GM18909 (cell line): ENCODE measurements around the gene NCAPG2.

Experiments
- ATAC-seq: cut with Tn5 transposase; IDR thresholded peaks from one replicate; pipeline ENCODE4 v1.9.1; 2021; ENCODE audit warnings: mild to moderate bottlenecking; ENCODE audit not compliant: unreplicated experiment, poor library complexity

The NCAPG2 gene, protein sequence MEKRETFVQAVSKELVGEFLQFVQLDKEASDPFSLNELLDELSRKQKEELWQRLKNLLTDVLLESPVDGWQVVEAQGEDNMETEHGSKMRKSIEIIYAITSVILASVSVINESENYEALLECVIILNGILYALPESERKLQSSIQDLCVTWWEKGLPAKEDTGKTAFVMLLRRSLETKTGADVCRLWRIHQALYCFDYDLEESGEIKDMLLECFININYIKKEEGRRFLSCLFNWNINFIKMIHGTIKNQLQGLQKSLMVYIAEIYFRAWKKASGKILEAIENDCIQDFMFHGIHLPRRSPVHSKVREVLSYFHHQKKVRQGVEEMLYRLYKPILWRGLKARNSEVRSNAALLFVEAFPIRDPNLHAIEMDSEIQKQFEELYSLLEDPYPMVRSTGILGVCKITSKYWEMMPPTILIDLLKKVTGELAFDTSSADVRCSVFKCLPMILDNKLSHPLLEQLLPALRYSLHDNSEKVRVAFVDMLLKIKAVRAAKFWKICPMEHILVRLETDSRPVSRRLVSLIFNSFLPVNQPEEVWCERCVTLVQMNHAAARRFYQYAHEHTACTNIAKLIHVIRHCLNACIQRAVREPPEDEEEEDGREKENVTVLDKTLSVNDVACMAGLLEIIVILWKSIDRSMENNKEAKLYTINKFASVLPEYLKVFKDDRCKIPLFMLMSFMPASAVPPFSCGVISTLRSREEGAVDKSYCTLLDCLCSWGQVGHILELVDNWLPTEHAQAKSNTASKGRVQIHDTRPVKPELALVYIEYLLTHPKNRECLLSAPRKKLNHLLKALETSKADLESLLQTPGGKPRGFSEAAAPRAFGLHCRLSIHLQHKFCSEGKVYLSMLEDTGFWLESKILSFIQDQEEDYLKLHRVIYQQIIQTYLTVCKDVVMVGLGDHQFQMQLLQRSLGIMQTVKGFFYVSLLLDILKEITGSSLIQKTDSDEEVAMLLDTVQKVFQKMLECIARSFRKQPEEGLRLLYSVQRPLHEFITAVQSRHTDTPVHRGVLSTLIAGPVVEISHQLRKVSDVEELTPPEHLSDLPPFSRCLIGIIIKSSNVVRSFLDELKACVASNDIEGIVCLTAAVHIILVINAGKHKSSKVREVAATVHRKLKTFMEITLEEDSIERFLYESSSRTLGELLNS

GRCh38 chr7:158704524-158705233 lies at the start of gene NCAPG2:
NCAPG2 (minus strand) TSS chr7:158704804; CDS start chr7:158701899, 2,905 bp downstream.
- ATAC-seq: peak; percentile 98

- no peak for ATAC-seq
These were observed 49.3 kb upstream of the NCAPG2 start for GRCh38 chr7:158753900-158754299.

DNA sequence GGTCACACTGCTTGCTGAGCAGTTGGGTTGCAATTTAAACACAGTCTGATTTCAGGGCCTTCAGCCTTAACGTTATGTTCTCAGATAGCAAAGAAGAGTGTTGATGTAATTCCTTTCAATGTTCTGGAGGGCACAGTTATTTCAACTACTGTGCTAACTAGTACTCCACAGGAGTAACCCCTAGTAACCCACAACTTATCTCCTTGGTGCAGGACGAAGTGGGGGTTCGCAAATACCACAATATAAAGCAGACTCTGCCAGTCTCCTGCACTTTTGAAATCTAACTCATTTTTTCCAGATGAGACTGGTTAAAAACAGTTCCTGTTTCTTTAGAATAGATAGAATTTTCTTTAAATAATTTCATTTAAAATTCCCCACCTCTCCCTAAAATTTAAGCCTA lies 47.1 kb upstream of the NCAPG2 start:
- no peak for ATAC-seq

DNA sequence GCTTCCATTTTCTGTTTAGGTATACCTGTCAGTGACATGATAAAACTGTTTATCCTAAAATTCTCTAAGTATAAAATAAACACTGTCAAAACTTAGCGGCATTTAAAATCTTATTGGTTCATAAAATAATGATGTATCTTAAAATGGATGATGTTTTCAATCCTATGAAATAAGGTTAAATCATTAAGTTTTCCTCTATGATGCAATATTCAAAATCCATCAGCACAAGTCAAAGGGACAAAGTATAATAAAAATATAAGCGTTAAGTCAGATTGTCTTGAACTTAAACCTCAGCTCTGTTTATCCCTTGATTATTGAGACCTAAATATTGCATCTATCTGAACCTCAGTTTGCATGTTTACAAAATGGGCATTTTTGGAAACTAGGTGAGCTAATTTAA lies 46.6 kb upstream of the NCAPG2 start:
- ATAC-seq: no peak

DNA sequence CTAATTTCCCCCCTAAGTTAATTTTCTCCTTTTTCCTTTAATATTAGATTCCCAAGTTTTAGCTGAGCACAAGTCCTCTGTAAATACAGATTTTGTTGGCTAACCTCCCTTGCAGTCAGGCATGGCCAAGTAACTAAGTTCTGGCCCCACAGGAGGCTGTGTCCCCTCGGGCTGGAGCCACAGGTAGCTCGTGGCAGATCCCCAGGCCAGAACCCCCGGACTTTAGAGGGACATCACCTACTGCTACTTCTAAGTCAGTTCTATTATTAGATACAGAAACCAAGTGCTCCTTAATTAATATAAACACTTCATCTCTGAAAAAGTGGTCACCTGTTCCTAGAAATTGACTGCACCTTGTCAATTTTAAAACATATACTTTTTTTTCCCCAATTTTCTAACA lies 46.1 kb upstream of the NCAPG2 start:
- ATAC-seq: no peak

GRCh38 chr7:158749396-158749795 lies 44.8 kb upstream of the NCAPG2 start:
- no peak for ATAC-seq

DNA sequence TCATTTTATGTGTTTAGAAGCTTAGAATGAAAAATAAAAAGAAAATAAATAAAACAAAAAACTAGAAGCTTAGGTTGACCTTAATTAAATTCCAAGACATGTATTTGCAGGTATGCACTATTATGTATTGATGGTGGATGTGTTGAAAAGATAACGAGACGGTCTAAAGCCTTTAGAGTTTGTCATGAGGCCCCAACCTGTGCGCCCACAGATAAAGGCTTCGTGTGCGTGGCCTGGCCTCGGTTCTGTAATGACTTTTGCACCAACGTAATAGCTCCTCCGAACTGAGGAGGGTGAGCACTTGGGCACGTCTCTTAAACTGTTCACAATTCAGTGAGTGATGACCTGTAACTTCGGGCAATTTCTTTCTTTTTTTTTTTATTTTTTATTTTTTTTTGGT lies 43.7 kb upstream of the NCAPG2 start:
- ATAC-seq: no peak

- no peak for ATAC-seq
These were observed 42.8 kb upstream of the NCAPG2 start for GRCh38 chr7:158747408-158747807.

DNA sequence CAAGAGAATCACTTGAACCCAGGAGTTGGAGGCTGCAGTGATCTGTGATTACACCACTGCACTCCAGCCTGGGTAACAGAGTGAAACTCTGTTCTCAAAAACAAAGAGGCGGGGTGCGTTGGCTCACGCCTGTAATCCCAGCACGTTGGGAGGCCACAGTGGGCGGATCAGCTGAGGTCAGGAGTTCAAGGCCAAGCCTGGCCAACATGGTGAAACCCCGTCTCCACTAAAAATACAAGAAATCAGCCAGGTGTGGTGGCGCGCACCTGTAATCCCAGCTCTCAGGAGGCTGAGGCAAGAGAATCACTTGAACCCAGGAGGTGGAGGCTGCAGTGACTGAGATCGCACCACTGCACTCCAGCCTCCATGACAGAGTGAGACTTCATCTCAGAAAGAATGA lies 42.4 kb upstream of the NCAPG2 start:
- no peak for ATAC-seq

GRCh38 chr7:158745057-158745715 lies 40.6 kb upstream of the NCAPG2 start:
- ATAC-seq: no peak

DNA sequence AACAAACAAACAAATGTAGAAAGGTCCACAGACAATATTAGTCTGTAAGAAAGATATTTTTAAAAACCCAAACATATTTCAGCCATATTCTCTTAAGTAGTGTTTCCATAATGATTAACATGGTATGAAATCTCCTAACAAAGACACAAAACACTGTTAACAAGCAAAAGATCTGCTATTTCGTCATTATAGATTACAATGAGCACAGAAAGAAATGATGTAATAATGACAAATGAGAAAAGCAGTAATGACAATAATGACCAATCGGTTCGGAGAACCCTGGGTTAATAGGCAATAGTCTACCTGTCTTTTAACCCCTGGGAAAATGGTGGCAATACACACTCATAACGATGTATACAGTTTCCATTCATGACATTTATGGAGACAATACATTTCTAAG lies 39.5 kb upstream of the NCAPG2 start:
- ATAC-seq: no peak

DNA sequence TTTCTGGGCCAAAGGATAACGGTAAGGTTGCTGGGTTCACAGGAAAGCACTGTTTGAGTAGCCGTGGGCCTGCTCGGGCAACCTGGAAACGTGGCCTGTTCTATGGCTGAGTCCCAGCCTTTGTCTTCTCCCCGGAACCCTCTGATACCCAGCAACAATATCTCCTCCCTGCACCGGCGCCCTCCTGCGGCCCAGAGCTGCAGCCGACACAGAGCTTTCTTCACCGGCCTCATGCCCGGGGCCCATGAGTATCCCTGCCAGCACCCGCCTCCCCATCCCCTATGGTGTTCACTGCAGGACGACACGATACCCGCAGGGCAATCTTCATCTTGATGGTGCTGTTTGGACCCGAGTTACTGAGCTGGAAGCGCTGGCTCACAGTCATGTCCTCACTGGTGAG lies 38.6 kb upstream of the NCAPG2 start:
- ATAC-seq: no peak

DNA sequence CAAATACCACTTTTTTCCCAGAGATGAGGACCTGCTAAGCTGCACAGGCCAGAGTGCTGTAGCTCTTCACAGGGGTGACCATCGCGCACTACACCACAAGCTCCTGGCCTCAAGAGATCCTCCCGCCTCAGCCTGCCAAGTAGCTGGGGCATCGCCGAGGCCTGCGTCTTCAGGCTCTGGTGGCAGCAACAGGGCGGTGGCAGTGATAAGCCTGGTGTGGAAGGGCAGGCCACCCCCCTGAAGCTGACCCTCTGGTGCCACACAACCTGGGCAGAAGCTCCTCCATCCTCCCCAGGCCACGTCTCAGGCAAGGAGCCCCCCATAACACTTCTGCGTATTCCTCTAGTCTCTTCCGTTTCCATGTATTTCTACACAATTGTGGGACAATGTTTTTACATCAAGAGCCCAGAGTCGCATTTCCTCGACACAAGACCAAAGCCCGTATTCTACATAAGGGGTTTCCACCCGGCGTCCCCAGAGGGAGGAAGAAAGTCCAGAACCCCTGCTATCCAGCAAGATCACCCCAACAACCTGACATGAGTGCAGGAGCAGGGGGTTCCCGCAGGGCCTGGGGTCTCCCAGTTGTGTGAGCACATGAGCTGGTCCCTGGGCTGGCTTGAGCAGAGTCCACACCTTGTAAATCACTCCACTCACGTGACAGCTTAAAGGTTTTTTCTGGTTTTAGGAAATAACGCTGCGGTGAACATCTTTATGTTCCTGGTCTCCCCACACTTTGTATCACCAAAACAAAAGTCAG lies 37.6 kb upstream of the NCAPG2 start:
- no peak for ATAC-seq

DNA sequence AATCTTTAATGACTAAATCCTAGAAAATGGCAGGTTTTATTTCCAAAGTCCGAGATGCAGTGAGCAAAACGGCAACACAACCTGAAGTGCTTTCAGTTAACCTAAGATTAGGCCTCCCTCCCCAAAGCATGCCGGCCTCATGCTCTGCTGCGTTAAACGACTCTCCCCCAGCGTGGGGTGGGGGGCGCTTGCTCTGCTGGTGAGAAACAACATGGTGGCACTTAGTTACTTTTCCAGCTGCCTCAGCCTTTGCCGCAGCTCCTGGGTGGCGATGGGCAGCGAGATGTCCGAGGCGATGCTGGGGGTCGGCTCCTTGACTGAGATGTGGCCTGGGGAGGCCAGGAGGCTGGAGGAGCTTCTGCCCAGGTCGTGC lies 36.7 kb upstream of the NCAPG2 start:
- ATAC-seq: no peak

DNA sequence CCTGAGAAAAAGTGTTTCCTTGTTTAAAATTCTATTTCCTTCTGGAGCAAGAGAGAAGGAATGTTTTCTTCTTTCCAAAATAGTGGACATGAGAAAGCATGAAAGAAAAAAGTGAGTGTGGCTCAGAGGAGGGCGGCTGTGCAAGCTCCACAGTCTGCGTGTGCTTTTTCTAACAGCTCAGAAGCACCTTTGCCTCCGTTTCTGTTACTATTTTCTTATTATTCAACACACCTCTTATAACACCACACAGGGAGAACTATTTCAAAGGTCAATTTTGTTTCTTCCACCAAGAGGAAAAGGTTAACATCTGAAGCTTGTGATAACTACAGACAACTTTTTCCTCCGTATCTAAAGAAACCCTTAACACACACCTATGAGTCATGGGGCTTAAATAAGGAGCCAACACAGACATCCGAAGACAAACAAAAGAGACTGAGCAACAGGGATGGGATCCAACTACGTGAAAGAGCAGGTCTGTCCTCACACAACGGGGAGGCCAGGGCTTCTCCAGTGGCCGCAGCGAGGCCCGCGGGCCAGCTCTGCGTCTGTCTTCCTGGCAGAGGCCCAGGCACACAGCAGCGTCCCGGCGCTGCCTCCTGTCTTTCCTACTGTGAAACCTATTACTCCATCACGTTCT lies 36.2 kb upstream of the NCAPG2 start:
- no peak for ATAC-seq

GRCh38 chr7:158740013-158740656 lies 35.5 kb upstream of the NCAPG2 start:
- no peak for ATAC-seq

- ATAC-seq: no peak
These were observed 34.2 kb upstream of the NCAPG2 start for GRCh38 chr7:158738841-158739240.

GRCh38 chr7:158737064-158737695 lies 32.6 kb upstream of the NCAPG2 start:
- ATAC-seq: no peak
